IMR-90 (cell line): Measurements from ENCODE around the gene TAF1. TPM values are rescaled to one million over a fixed set of nuclear protein-coding genes. Genes with fewer than 3 reads are reported as not detected.

Experiments used
- ATAC-seq: fragments of 200-7000 bp; cut with Tn5 transposase; 2 replicates; pipeline ENCODE4 v1.9.1; 2020; ENCODE audit warnings: low read depth, mild to moderate bottlenecking, moderate library complexity
- BruUV-seq: library from RNA; stranded (reverse); fragments of 400-500 nt; replicated peaks from 2 replicates; lab custom pipeline; 2021; lab: Mats Ljungman, UMichigan
- CTCF ChIA-PET: fragments of 300-600 bp; formaldehyde crosslinking; extraction: SDS; loops from one replicate; lab custom pipeline; 2021; ENCODE audit warnings: antibody characterized with exemption; lab: Yijun Ruan, JAX
- POLR2A ChIA-PET: fragments of 300-600 bp; sonication (Branson Sonifier 250); formaldehyde crosslinking; loops from one replicate; lab custom pipeline; 2022; ENCODE audit warnings: antibody characterized with exemption; ENCODE audit not compliant: unreplicated experiment; lab: Charles Lee
- DNase-seq: peaks from one replicate; pipeline ENCODE4 v3.0.0; 2013
- H2AFZ ChIP-seq: replicated peaks from 2 replicates; pipeline ENCODE3; 2013; ENCODE audit warnings: low read length, mild to moderate bottlenecking; ENCODE audit not compliant: poor library complexity
- H2AK5ac ChIP-seq: 2 replicates; pipeline ENCODE4 v1.6.1; 2013; ENCODE audit warnings: low read depth, low read length, inconsistent platforms
- H2AK9ac ChIP-seq: replicated peaks from 2 replicates; pipeline ENCODE3; 2013; ENCODE audit warnings: mild to moderate bottlenecking, low read depth, low read length, moderate library complexity; ENCODE audit not compliant: poor library complexity
- H2BK120ac ChIP-seq: 2 replicates; pipeline ENCODE4 v1.6.1; 2013; ENCODE audit warnings: low read depth, low read length, inconsistent platforms
- H2BK15ac ChIP-seq: 3 replicates; pipeline ENCODE4 v1.6.1; 2013; ENCODE audit warnings: low read depth, low read length, inconsistent platforms
- H2BK20ac ChIP-seq: 2 replicates; pipeline ENCODE4 v1.6.1; 2013; ENCODE audit warnings: low read depth, mild to moderate bottlenecking, inconsistent platforms, low read length, moderate library complexity
- H2BK5ac ChIP-seq: 2 replicates; pipeline ENCODE4 v1.6.1; 2013; ENCODE audit warnings: mild to moderate bottlenecking, low read depth, low read length, inconsistent platforms; ENCODE audit not compliant: poor library complexity, severe bottlenecking
- H3K14ac ChIP-seq: replicated peaks from 2 replicates; pipeline ENCODE4 v1.6.1; 2013; ENCODE audit warnings: low read depth, low read length, inconsistent platforms
- H3K18ac ChIP-seq: 2 replicates; pipeline ENCODE4 v1.6.1; 2013; ENCODE audit warnings: low read depth, low read length, control low read depth
- H3K23ac ChIP-seq: 2 replicates; pipeline ENCODE4 v1.6.1; 2013; ENCODE audit warnings: low read depth, low read length, inconsistent platforms
- H3K27ac ChIP-seq: 2 replicates; pipeline ENCODE4 v1.5.1; 2013; ENCODE audit warnings: mild to moderate bottlenecking, control low read depth, low read length; ENCODE audit not compliant: insufficient read depth
- H3K27me3 ChIP-seq: 2 replicates; pipeline ENCODE4 v1.6.1; 2013; ENCODE audit warnings: low read length; ENCODE audit not compliant: control insufficient read depth, insufficient read depth
- H3K36me3 ChIP-seq: 2 replicates; pipeline ENCODE4 v1.6.1; 2013; ENCODE audit warnings: low read length, mixed read lengths; ENCODE audit not compliant: control insufficient read depth, insufficient read depth
- H3K4ac ChIP-seq: 2 replicates; pipeline ENCODE4 v1.6.1; 2013; ENCODE audit warnings: low read depth, low read length, inconsistent platforms
- H3K4me1 ChIP-seq: 2 replicates; pipeline ENCODE4 v1.6.1; 2013; ENCODE audit warnings: low read length, mixed read lengths; ENCODE audit not compliant: control insufficient read depth, insufficient read depth
- H3K4me2 ChIP-seq: 2 replicates; pipeline ENCODE4 v1.6.1; 2013; ENCODE audit warnings: low read depth, mild to moderate bottlenecking, control low read depth, low read length, moderate library complexity
- H3K4me3 ChIP-seq: 2 replicates; pipeline ENCODE4 v1.5.1; 2013; ENCODE audit warnings: low read depth, mild to moderate bottlenecking, control low read depth, low read length, moderate library complexity; ENCODE audit not compliant: insufficient read depth
- H3K56ac ChIP-seq: 2 replicates; pipeline ENCODE4 v1.6.1; 2013; ENCODE audit warnings: low read length, inconsistent platforms; ENCODE audit not compliant: insufficient read depth; ENCODE audit errors: extremely low read depth
- H3K79me1 ChIP-seq, 2 experiments: 2 replicates each; pipeline ENCODE4 v1.6.1; 2013; ENCODE audit warnings: low read length in 2 of 2, inconsistent platforms in 1 of 2, low read depth in 1 of 2
- H3K9ac ChIP-seq: 2 replicates; pipeline ENCODE4 v1.6.1; 2013; ENCODE audit warnings: low read depth, low read length, control low read depth
- H3K9me1 ChIP-seq: 2 replicates; pipeline ENCODE4 v1.6.1; 2013; ENCODE audit warnings: low read length, inconsistent platforms; ENCODE audit not compliant: insufficient read depth
- H3K9me3 ChIP-seq: 2 replicates; pipeline ENCODE4 v1.6.1; 2013; ENCODE audit warnings: low read length; ENCODE audit not compliant: control insufficient read depth, insufficient read depth
- H4K20me1 ChIP-seq: 2 replicates; pipeline ENCODE4 v1.6.1; 2013; ENCODE audit warnings: low read length, inconsistent platforms; ENCODE audit not compliant: insufficient read depth
- H4K5ac ChIP-seq: 2 replicates; pipeline ENCODE4 v1.6.1; 2013; ENCODE audit warnings: mild to moderate bottlenecking, low read depth, low read length, control low read depth
- H4K8ac ChIP-seq, 2 experiments: 2 replicates each; pipeline ENCODE4 v1.6.1; 2013; ENCODE audit warnings: low read depth in 2 of 2, low read length in 2 of 2, control low read depth in 1 of 2, inconsistent platforms in 1 of 2
- H4K91ac ChIP-seq: 2 replicates; pipeline ENCODE4 v1.6.1; 2013; ENCODE audit warnings: low read depth, low read length, inconsistent platforms; ENCODE audit not compliant: insufficient read depth
- CEBPB ChIP-seq: IDR thresholded peaks from 2 replicates; pipeline ENCODE4 v1.6.1; 2012; ENCODE audit warnings: low read depth, low read length, improper control_type of control experiment
- CHD1 ChIP-seq: IDR thresholded peaks from 2 replicates; pipeline ENCODE4 v1.6.1; 2012; ENCODE audit warnings: low read depth, low read length, improper control_type of control experiment
- ELK1 ChIP-seq: fragments of 150-350 bp; IDR thresholded peaks from 2 replicates; pipeline ENCODE4 v1.6.1; 2016; ENCODE audit warnings: low read depth, mild to moderate bottlenecking, low read length, moderate library complexity, borderline replicate concordance
- FOS ChIP-seq: fragments of 150-350 bp; IDR thresholded peaks from 2 replicates; pipeline ENCODE4 v1.6.1; 2016; ENCODE audit warnings: low read depth, low read length
- MAFK ChIP-seq: IDR thresholded peaks from 2 replicates; pipeline ENCODE4 v1.6.1; 2012; ENCODE audit warnings: low read depth, low read length, improper control_type of control experiment
- MAZ ChIP-seq: IDR thresholded peaks from 2 replicates; pipeline ENCODE4 v1.6.1; 2012; ENCODE audit warnings: low read depth, mild to moderate bottlenecking, low read length, improper control_type of control experiment, moderate library complexity, borderline replicate concordance
- RFX5 ChIP-seq: IDR thresholded peaks from 2 replicates; pipeline ENCODE4 v1.8.0; 2012; ENCODE audit warnings: low read depth, mild to moderate bottlenecking, low read length, moderate library complexity
- SMC3 ChIP-seq: fragments of 150-350 bp; IDR thresholded peaks from 2 replicates; pipeline ENCODE4 v1.6.1; 2016; ENCODE audit warnings: low read depth, mild to moderate bottlenecking, antibody characterized with exemption, low read length, moderate library complexity
- USF2 ChIP-seq: fragments of 150-350 bp; IDR thresholded peaks from 2 replicates; pipeline ENCODE4 v1.6.1; 2017; ENCODE audit warnings: mild to moderate bottlenecking, antibody characterized with exemption, low read length, low read depth
- whole genome bisulfite sequencing, 2 experiments: methylation state at CpG; one replicate each; pipeline versions ENCODE4 v1.1.5 to v1.1.7; 2013; ENCODE audit warnings: missing lambda C conversion rate in 2 of 2; ENCODE audit not compliant: insufficient read length in 1 of 2; ENCODE audit errors: extremely low coverage in 2 of 2; 5-methylcytosine and 5-hydroxymethylcytosine counted together
- dilution Hi-C: fragments of 300-500 bp; cut with HindIII; formaldehyde crosslinking; loops from one replicate; pipeline ENCODE4 v1.14.3; 2018; ENCODE audit warnings: low sequenced_read_pairs; ENCODE audit not compliant: unreplicated experiment
- in situ Hi-C: fragments of 300-500 bp; cut with MboI; formaldehyde crosslinking; loops from 3 replicates; pipeline ENCODE4 v1.14.3; 2019; ENCODE audit warnings: low sequenced_read_pairs, inconsistent platforms, mixed read lengths
- intact Hi-C: fragments of 100-400 bp; cut with micrococcal nuclease; formaldehyde crosslinking; loops from 2 replicates; pipeline ENCODE4 v1.10.0; 2022
- polyA plus RNA-seq, 3 experiments: library from polyadenylated mRNA; depleted of rRNA; stranded (reverse); fragments of >200 nt; gene quantifications; 2 replicates each; pipeline ENCODE4 v1.2.3, GENCODE V29; 2012; ENCODE audit warnings: low replicate concordance in 1 of 3
- total RNA-seq: library from RNA; depleted of rRNA; stranded (reverse); fragments of >200 nt; gene quantifications from 2 replicates; pipeline ENCODE4 v1.2.3, GENCODE V29; 2012

Gene TAF1
- total and polyA plus RNA-seq, 2 of the 4 experiments (the other 2 are of a cell fraction) = 15.7 to 25.5 TPM

GRCh38 chrX:71482228-71482958 lies 116.2 kb downstream of the TAF1 start:
- TF ChIP-seq ELK1 (no peak), USF2 (no peak), MAZ (no peak), CHD1 (no peak), FOS (no peak), CEBPB (no peak), RFX5 (no peak), SMC3 (no peak), MAFK (no peak)
- Histone ChIP-seq H3K18ac (no peak overlapping the region), H3K14ac (no peak overlapping the region), H3K56ac (no peak overlapping the region), H4K8ac (no peak overlapping the region), H3K36me3 (no peaks in the 10 kb centered on the region), H2AK5ac (no peak overlapping the region), H2AFZ (no peak overlapping the region), H3K9me1 (no peaks in the 10 kb centered on the region), H3K9me3 (no peaks in the 10 kb centered on the region), H3K4me2 (no peak overlapping the region), H2BK120ac (no peak overlapping the region), H2AK9ac (no peak overlapping the region), H2BK5ac (no peak overlapping the region), H2BK20ac (no peak overlapping the region), H3K9ac (no peak overlapping the region), H3K4me1 (no peaks in the 10 kb centered on the region), H3K23ac (no peak overlapping the region), H4K91ac (no peak overlapping the region), H3K27ac (no peak overlapping the region), H2BK15ac (no peak overlapping the region), H3K27me3 (no peaks in the 10 kb centered on the region; the same call in 1 of the 2 replicates), H3K4me3 (no peak overlapping the region), H3K79me1 (no peaks in the 10 kb centered on the region), H4K5ac (no peak overlapping the region), H3K4ac (no peak overlapping the region), H4K20me1 (no peaks in the 10 kb centered on the region)
- DNase-seq = no peak
- BruUV-seq = no TSS peak
- WGBS, 2 experiments = no CpG with 5 or more reads among the region's 4 CpGs
- in situ Hi-C loops = no loop called here
- intact Hi-C loops = no loop called here
- no peak for ATAC-seq
- POLR2A ChIA-PET = no interaction called here
- dilution Hi-C loops = no loop called here
- CTCF ChIA-PET = no interaction called here
